PC-9 (cell line): Measurements from ENCODE around the gene C11orf52. TPM values are rescaled to one million over a fixed set of nuclear protein-coding genes. Genes with fewer than 3 reads are reported as not detected.

ENCODE experiments used
- BruUV-seq: library from RNA; stranded (reverse); fragments of 400-500 nt; replicated peaks from 2 replicates; lab custom pipeline; 2021; lab: Mats Ljungman, UMichigan
- CTCF ChIA-PET: fragments of 300-600 bp; sonication (Branson Sonifier 250); formaldehyde crosslinking; loops from one replicate; lab custom pipeline; 2022; ENCODE audit warnings: antibody characterized with exemption; lab: Charles Lee
- POLR2A ChIA-PET: fragments of 300-600 bp; sonication (Branson Sonifier 250); formaldehyde crosslinking; loops from one replicate; lab custom pipeline; 2022; ENCODE audit warnings: antibody characterized with exemption; ENCODE audit not compliant: unreplicated experiment; lab: Charles Lee
- DNase-seq, 2 experiments: peaks; one replicate each; pipeline versions ENCODE4 v3.0.0 to v3.0.0-alpha.2; 2015 to 2022; ENCODE audit warnings: mixed read lengths in 1 of 2
- H2AFZ ChIP-seq: fragments of 200-600 bp; sonication (generic); 2 replicates; pipeline ENCODE4 v1.8.1; 2017; ENCODE audit warnings: antibody characterized with exemption
- H3F3A ChIP-seq: fragments of 200-600 bp; sonication (generic); 2 replicates; pipeline ENCODE4 v1.8.1; 2017; ENCODE audit warnings: antibody characterized with exemption, mild to moderate bottlenecking, low read depth; ENCODE audit not compliant: insufficient read depth
- H3K27ac ChIP-seq: fragments of 200-600 bp; sonication (generic); 2 replicates; pipeline ENCODE4 v1.6.1; 2016; ENCODE audit warnings: mixed run types
- H3K27me3 ChIP-seq: fragments of 200-600 bp; sonication (generic); 2 replicates; pipeline ENCODE4 v1.6.1; 2016; ENCODE audit warnings: low read depth, mixed run types; ENCODE audit not compliant: insufficient read depth
- H3K36me3 ChIP-seq: fragments of 200-600 bp; sonication (generic); 2 replicates; pipeline ENCODE4 v1.6.1; 2016; ENCODE audit warnings: low read depth, mixed run types
- H3K4me1 ChIP-seq: fragments of 200-600 bp; sonication (generic); replicated peaks from 2 replicates; pipeline ENCODE4 v1.6.1; 2016; ENCODE audit warnings: mixed run types; ENCODE audit not compliant: insufficient read depth
- H3K4me2 ChIP-seq: fragments of 200-600 bp; sonication (generic); 2 replicates; pipeline ENCODE4 v1.6.1; 2017; ENCODE audit warnings: mixed run types
- H3K4me3 ChIP-seq: fragments of 200-600 bp; sonication (generic); 2 replicates; pipeline ENCODE4 v1.6.1; 2016; ENCODE audit warnings: mixed run types
- H3K79me2 ChIP-seq: fragments of 200-600 bp; sonication (generic); 2 replicates; pipeline ENCODE4 v1.6.1; 2017; ENCODE audit warnings: low read depth, mixed run types
- H3K9me2 ChIP-seq: fragments of 200-600 bp; sonication (generic); 2 replicates; pipeline ENCODE4 v1.8.1; 2017; ENCODE audit warnings: mild to moderate bottlenecking; ENCODE audit not compliant: insufficient read depth
- H3K9me3 ChIP-seq: fragments of 200-600 bp; sonication (generic); 2 replicates; pipeline ENCODE4 v1.8.1; 2016; ENCODE audit warnings: low read depth; ENCODE audit not compliant: insufficient read depth
- H4K20me1 ChIP-seq: fragments of 200-600 bp; sonication (generic); 2 replicates; pipeline ENCODE4 v1.8.1; 2017; ENCODE audit not compliant: insufficient read depth
- CTCF ChIP-seq: fragments of 200-600 bp; sonication (generic); conservative IDR thresholded peaks from 2 replicates; pipeline ENCODE4 v1.6.1; 2017; ENCODE audit warnings: mixed run types, antibody characterized with exemption, mild to moderate bottlenecking, moderate library complexity
- EZH2 ChIP-seq: fragments of 200-600 bp; sonication (generic); IDR thresholded peaks from 2 replicates; pipeline ENCODE4 v1.8.0; 2017; ENCODE audit warnings: antibody characterized with exemption, low read depth
- intact Hi-C: fragments of 100-400 bp; cut with micrococcal nuclease; formaldehyde crosslinking; loops from one replicate; pipeline ENCODE4 v1.10.0; 2022; ENCODE audit not compliant: unreplicated experiment
- total RNA-seq: library from RNA; stranded (reverse); gene quantifications from 2 replicates; pipeline ENCODE4 v1.2.3, GENCODE V29; 2021

C11orf52 gene
- total RNA-seq, 1 experiment from 2014 or later, result 6.4 TPM

GRCh38 chr11:111963931-111964340 lies 45.2 kb downstream of the C11orf52 start:
- intact Hi-C loops, result no loop called here
- Histone ChIP-seq H3F3A (peaks cover 9% of the 10 kb centered on the region; the same call in 1 of the 2 replicates), H3K27ac (no peak overlapping the region), H3K4me1 (peaks cover 8% of the 10 kb centered on the region), H3K79me2 (no peaks in the 10 kb centered on the region), H4K20me1 (no peaks in the 10 kb centered on the region), H3K36me3 (no peaks in the 10 kb centered on the region), H3K9me3 (no peaks in the 10 kb centered on the region), H3K4me2 (no peak overlapping the region), H3K4me3 (no peak overlapping the region), H3K9me2 (no peaks in the 10 kb centered on the region), H3K27me3 (no peaks in the 10 kb centered on the region), H2AFZ (no peak overlapping the region)
- ChIA-PET POLR2A (no interaction called here), CTCF (no interaction called here)
- DNase-seq, result no peak
- TF ChIP-seq EZH2 (no peak), CTCF (no peak)
- no TSS peak for BruUV-seq

- intact Hi-C loops, result no loop called here
- CTCF ChIA-PET, result no interaction called here
- Histone ChIP-seq H3K79me2 (no peaks in the 10 kb centered on the region), H3K4me1 (no peaks in the 10 kb centered on the region), H4K20me1 (no peaks in the 10 kb centered on the region), H3K4me2 (no peak overlapping the region), H3K9me3 (no peaks in the 10 kb centered on the region; the same call in 1 of the 2 replicates), H3K27ac (no peak overlapping the region), H3K36me3 (no peaks in the 10 kb centered on the region), H3K4me3 (no peak overlapping the region), H3K27me3 (no peaks in the 10 kb centered on the region), H3K9me2 (no peaks in the 10 kb centered on the region), H2AFZ (no peak overlapping the region), H3F3A (peaks cover 2% of the 10 kb centered on the region; the same call in 1 of the 2 replicates)
- no peak for TF ChIP-seq CTCF
- no peak for TF ChIP-seq EZH2
- BruUV-seq, result no TSS peak
- POLR2A ChIA-PET, result no interaction called here
- no peak for DNase-seq
Observed at GRCh38 chr11:111966678-111967077, 48.0 kb downstream of the C11orf52 start.

GRCh38 chr11:111967649-111968048 lies 48.9 kb downstream of the C11orf52 start:
- H4K20me1 ChIP-seq, result no peaks in the 10 kb centered on the region
- BruUV-seq, result no TSS peak
- TF ChIP-seq CTCF (no peak), EZH2 (no peak)
- H3K4me3 ChIP-seq, result no peak overlapping the region
- H3K9me2 ChIP-seq, result no peaks in the 10 kb centered on the region
- H2AFZ ChIP-seq, result no peak overlapping the region
- no peaks in the 10 kb centered on the region for H3K36me3 ChIP-seq
- ChIA-PET POLR2A (no interaction called here), CTCF (no interaction called here)
- DNase-seq, result no peak
- H3K4me1 ChIP-seq, result no peaks in the 10 kb centered on the region
- no peaks in the 10 kb centered on the region for H3K27me3 ChIP-seq
- H3K4me2 ChIP-seq, result no peak overlapping the region
- H3F3A ChIP-seq, result no peaks in the 10 kb centered on the region
- intact Hi-C loops, result no loop called here
- H3K27ac ChIP-seq, result no peak overlapping the region
- H3K9me3 ChIP-seq, result no peaks in the 10 kb centered on the region; the same call in 1 of the 2 replicates
- H3K79me2 ChIP-seq, result no peaks in the 10 kb centered on the region
